HG03378 (cell line): Measurements from ENCODE around the gene RASA1.
"Not testable (repeated sequence)": the region's sequence is repeated elsewhere in the genome, so short reads cannot be mapped to it uniquely, and the experiment has no call there.

Experiments
- ATAC-seq: cut with Tn5 transposase; IDR thresholded peaks from one replicate; pipeline ENCODE4 v1.9.1; 2021; ENCODE audit warnings: mild to moderate bottlenecking, moderate library complexity; ENCODE audit not compliant: unreplicated experiment

Gene RASA1

GRCh38 chr5:87267574-87268125 lies at the start of gene RASA1:
TSS of gene RASA1 (plus strand) at chr5:87267883. CDS start at chr5:87268452, 569 bp downstream.
- peak; percentile 26 for ATAC-seq

- no peak for ATAC-seq
These were observed 37.9 kb upstream of the RASA1 start for GRCh38 chr5:87229780-87230179.

GRCh38 chr5:87231037-87231808 lies 36.5 kb upstream of the RASA1 start:
- ATAC-seq: peak; percentile 96

GRCh38 chr5:87233143-87233542 lies 34.5 kb upstream of the RASA1 start:
- ATAC-seq: no peak

- ATAC-seq: no peak
These were observed 26.1 kb upstream of the RASA1 start for GRCh38 chr5:87241555-87241954.

GRCh38 chr5:87242242-87242641 lies 25.4 kb upstream of the RASA1 start:
- peak; percentile 46 for ATAC-seq

GRCh38 chr5:87243161-87243844 lies 24.4 kb upstream of the RASA1 start:
- no peak for ATAC-seq

GRCh38 chr5:87245451-87245850 lies 22.2 kb upstream of the RASA1 start:
- ATAC-seq: no peak

- no peak for ATAC-seq
These were observed 21.6 kb upstream of the RASA1 start for GRCh38 chr5:87246061-87246460.

- ATAC-seq: no peak
These were observed 15.4 kb upstream of the RASA1 start for GRCh38 chr5:87252283-87252605.

- ATAC-seq: no peak
These were observed 13.6 kb upstream of the RASA1 start for GRCh38 chr5:87254035-87254434.

- no peak for ATAC-seq
These were observed 9.2 kb upstream of the RASA1 start for GRCh38 chr5:87258507-87258906.

- ATAC-seq: no peak
These were observed 7.0 kb upstream of the RASA1 start for GRCh38 chr5:87260604-87261192.

- ATAC-seq: no peak
These were observed 4.2 kb upstream of the RASA1 start for GRCh38 chr5:87263498-87263897.

GRCh38 chr5:87266914-87267573 lies 639 bp upstream of the RASA1 start:
- peak; percentile 39 for ATAC-seq

GRCh38 chr5:87268126-87268969 lies 665 bp downstream of the RASA1 start:
- ATAC-seq: peak; percentile 59

GRCh38 chr5:87268970-87269377 lies 1.3 kb downstream of the RASA1 start:
- ATAC-seq: no peak

- ATAC-seq: not testable (repeated sequence)
These were observed 3.2 kb downstream of the RASA1 start for GRCh38 chr5:87270888-87271287.

- no peak for ATAC-seq
These were observed 9.0 kb downstream of the RASA1 start for GRCh38 chr5:87276655-87277054.

- ATAC-seq: no peak
These were observed 9.7 kb downstream of the RASA1 start for GRCh38 chr5:87277279-87277835.
